Heart left ventricle (tissue), 13 donors: Measurements from ENCODE around the gene ARFIP2.

Source experiments
- CTCF ChIP-seq, 12 donors: fragments of 200-600 bp; sonication (generic) in 4 of 12; IDR thresholded peaks; one replicate each; pipeline versions ENCODE4 v1.5.0 to v1.8.0; 2018 to 2022; ENCODE audit warnings: antibody characterized with exemption in 12 of 12, mild to moderate bottlenecking in 5 of 12
- POLR2A ChIP-seq, 2 donors: fragments of 450-650 bp; IDR thresholded peaks; one replicate each; pipeline ENCODE4 v1.6.1; 2017; ENCODE audit warnings: antibody characterized with exemption in 2 of 2, mild to moderate bottlenecking in 2 of 2, moderate library complexity in 2 of 2
- donor health status: ischemic (EF 13 %, LVEDD 7.1; RV severe dilation, severe dysfunction).
- donor health status: DM: no; HTN: yes; CAD: no.
- donor health status: DM: no; HTN: no; CAD: no.
- donor health status: ischemic (EF 25% LVEDD 6.9; RV normal size, moderate dysfunction).
- donor health status: ischemic (EF 25% LVEDD 5.7; RV mildly dilated, moderate dysfunction).
- donor health status: ischemic (EF 35%, LVEDD 5.7; RV mildly dilated, moderate dysfunction).
- donor health status: nonischemic (EF 11% LVEDD 7.7; RV severe dilation, severe dysfunction).
- donor health status: DM: yes; HTN: yes; CAD: no.
- donor health status: PGD.
- donor health status: ischemic (EF 29% LVEDD 5.4; RV normal size, mild dysfunction).
- donor health status: nonischemic (EF 23%, LVEDD 6.1; RV moderate dilation, normal function).

- TF ChIP-seq CTCF (IDR thresholded peaks at IDR 0.05) (no peak), POLR2A (IDR thresholded peaks at IDR 0.05) (no peak)
These were observed 5.1 kb upstream of the ARFIP2 start for GRCh38 chr11:6486256-6486655.
